ENCODE results near the gene SNAP91. TPM values are rescaled to one million over a fixed set of nuclear protein-coding genes. Genes with fewer than 3 reads are reported as not detected.

The SNAP91 gene
- polyA plus RNA-seq, 1 donor from 2014 or later: 88.6 TPM

DNA sequence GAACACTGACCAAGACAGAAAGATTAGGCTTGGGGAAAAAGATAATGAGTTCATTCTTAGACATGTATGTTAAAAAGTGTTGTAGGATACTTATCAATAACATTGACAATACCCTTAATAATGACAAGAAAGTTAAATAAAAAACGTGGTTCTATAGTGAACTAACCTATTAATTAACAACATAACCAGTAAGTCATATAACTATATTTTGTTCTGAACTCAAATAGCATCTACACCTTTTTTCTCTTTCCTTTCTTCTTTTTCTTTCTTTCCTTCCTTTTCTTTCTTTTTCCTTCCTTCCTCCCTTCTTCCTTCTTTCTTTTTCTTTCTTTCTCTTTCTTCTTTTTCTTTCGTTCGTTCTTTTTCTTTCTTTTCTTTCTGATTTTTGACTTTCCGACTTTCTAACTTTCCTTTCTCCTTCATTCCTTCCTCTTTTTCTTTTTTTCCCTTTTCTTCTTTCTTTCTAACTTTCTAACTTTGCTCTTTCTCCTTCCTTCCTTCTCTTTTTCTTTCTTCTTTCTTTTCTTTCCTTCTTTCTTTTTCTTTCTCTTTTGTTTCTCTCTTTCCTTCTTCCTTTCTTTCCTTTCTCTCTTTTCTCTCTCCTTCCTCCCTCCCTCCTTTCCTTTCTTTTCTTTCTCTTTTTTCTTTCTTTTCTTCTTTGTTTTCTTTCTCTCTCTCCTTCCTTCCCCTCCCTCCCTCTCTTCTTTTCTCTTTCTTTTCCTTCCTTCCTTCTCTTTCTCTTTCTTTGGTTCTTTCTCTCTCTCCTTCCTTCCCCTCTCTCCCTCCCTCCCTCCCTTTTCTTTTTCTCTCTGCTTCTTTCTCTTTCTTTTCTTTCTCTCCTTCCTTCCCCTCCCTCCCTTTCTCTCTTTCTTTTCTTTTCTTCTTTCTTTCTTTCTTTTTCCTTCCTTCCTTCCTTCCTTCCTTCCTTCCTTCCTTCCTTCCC is 172.0 kb downstream of the SNAP91 start:
- Histone ChIP-seq H4K20me1 (ENCODE audit: insufficient read depth) (no peaks in the 10 kb centered on the region), H3K36me3 (ENCODE audit: insufficient read depth, low read length) (no peaks in the 10 kb centered on the region), H3K4me2 (ENCODE audit: low read length) (no peak overlapping the region), H3K9me2 (ENCODE audit: insufficient read depth, low read length) (no peaks in the 10 kb centered on the region), H3K9ac (ENCODE audit: low read length) (no peak overlapping the region), H3K79me2 (replicated peaks; ENCODE audit: insufficient read depth, low read length) (no peaks in the 10 kb centered on the region), H2AFZ (ENCODE audit: low read depth, low read length) (no peak overlapping the region), H3K27ac (ENCODE audit: low read length) (no peak overlapping the region), H3K4me3 (ENCODE audit: low read length) (no peak overlapping the region), H3K9me3 (ENCODE audit: low read length) (no peaks in the 10 kb centered on the region), H3K27me3 (ENCODE audit: insufficient read depth, low read depth, low read length) (no peaks in the 10 kb centered on the region), H3F3A (ENCODE audit: insufficient read depth, low read length, poor library complexity, severe bottlenecking) (no peaks in the 10 kb centered on the region)
- no peak for TF ChIP-seq MXI1 (conservative IDR thresholded peaks at IDR 0.05; ENCODE audit: poor library complexity, severe bottlenecking)
- no peak for TF ChIP-seq EP300 (conservative IDR thresholded peaks at IDR 0.05; ENCODE audit: poor library complexity, severe bottlenecking)
- no peak for TF ChIP-seq RAD21 (conservative IDR thresholded peaks at IDR 0.05)
- TF ChIP-seq TAF1 (IDR thresholded peaks at IDR 0.05; ENCODE audit: low read depth): no peak
- TF ChIP-seq, protein P1, sequence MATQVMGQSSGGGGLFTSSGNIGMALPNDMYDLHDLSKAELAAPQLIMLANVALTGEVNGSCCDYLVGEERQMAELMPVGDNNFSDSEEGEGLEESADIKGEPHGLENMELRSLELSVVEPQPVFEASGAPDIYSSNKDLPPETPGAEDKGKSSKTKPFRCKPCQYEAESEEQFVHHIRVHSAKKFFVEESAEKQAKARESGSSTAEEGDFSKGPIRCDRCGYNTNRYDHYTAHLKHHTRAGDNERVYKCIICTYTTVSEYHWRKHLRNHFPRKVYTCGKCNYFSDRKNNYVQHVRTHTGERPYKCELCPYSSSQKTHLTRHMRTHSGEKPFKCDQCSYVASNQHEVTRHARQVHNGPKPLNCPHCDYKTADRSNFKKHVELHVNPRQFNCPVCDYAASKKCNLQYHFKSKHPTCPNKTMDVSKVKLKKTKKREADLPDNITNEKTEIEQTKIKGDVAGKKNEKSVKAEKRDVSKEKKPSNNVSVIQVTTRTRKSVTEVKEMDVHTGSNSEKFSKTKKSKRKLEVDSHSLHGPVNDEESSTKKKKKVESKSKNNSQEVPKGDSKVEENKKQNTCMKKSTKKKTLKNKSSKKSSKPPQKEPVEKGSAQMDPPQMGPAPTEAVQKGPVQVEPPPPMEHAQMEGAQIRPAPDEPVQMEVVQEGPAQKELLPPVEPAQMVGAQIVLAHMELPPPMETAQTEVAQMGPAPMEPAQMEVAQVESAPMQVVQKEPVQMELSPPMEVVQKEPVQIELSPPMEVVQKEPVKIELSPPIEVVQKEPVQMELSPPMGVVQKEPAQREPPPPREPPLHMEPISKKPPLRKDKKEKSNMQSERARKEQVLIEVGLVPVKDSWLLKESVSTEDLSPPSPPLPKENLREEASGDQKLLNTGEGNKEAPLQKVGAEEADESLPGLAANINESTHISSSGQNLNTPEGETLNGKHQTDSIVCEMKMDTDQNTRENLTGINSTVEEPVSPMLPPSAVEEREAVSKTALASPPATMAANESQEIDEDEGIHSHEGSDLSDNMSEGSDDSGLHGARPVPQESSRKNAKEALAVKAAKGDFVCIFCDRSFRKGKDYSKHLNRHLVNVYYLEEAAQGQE (IDR thresholded peaks at IDR 0.05; ENCODE audit: borderline replicate concordance): no peak
- no peak for TF ChIP-seq SMC3 (conservative IDR thresholded peaks at IDR 0.05; ENCODE audit: poor library complexity)
- TF ChIP-seq, protein P2, sequence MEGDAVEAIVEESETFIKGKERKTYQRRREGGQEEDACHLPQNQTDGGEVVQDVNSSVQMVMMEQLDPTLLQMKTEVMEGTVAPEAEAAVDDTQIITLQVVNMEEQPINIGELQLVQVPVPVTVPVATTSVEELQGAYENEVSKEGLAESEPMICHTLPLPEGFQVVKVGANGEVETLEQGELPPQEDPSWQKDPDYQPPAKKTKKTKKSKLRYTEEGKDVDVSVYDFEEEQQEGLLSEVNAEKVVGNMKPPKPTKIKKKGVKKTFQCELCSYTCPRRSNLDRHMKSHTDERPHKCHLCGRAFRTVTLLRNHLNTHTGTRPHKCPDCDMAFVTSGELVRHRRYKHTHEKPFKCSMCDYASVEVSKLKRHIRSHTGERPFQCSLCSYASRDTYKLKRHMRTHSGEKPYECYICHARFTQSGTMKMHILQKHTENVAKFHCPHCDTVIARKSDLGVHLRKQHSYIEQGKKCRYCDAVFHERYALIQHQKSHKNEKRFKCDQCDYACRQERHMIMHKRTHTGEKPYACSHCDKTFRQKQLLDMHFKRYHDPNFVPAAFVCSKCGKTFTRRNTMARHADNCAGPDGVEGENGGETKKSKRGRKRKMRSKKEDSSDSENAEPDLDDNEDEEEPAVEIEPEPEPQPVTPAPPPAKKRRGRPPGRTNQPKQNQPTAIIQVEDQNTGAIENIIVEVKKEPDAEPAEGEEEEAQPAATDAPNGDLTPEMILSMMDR (IDR thresholded peaks at IDR 0.05; ENCODE audit: poor library complexity, severe bottlenecking): no peak
- peak; percentile 26 for TF ChIP-seq EZH2 (IDR thresholded peaks at IDR 0.05; ENCODE audit: borderline replicate concordance, insufficient read depth, low read length, poor library complexity, severe bottlenecking)

DNA sequence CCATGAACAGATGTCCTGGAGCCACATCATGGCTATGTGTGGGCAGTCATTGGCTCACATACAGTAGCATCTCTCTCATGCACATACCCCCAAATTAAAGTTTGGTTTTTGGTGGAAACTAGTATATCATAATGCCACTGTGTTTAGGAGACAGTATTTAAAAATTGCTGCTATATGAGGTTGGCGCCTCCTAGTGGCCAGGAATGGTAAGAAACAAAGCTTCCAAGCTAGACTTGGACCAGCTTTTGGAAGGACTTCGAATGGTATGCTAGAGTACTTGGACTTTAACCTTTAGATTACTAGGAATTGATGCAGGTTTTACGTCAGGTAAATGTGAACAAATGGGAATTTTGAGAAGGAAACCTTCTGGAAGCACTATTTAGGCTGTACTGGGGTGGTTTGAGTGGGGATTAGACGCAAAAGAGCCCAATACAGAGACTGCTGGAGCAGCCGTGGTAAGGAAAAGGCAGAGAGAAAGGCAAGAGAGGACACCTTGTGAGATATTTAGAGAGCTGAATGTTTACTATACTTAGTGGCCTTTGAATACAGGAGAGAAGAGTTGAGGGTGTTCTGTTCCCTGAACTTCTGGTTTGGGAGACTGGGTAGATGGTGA is 172.8 kb downstream of the SNAP91 start:
- TF ChIP-seq, protein P2 (IDR thresholded peaks at IDR 0.05; ENCODE audit: poor library complexity, severe bottlenecking): peak; percentile 19
- TF ChIP-seq, protein P1 (IDR thresholded peaks at IDR 0.05; ENCODE audit: borderline replicate concordance): no peak

More for the DNA sequence above, 172.8 kb downstream of the SNAP91 start:
- no peaks in the 10 kb centered on the region for H3K27me3 ChIP-seq (ENCODE audit: insufficient read depth, low read depth, low read length)
- H3K9me2 ChIP-seq (ENCODE audit: insufficient read depth, low read length): no peaks in the 10 kb centered on the region
- H3K27ac ChIP-seq (ENCODE audit: low read length): no peak overlapping the region
- H3K36me3 ChIP-seq (ENCODE audit: insufficient read depth, low read length): no peaks in the 10 kb centered on the region
- H3F3A ChIP-seq (ENCODE audit: insufficient read depth, low read length, poor library complexity, severe bottlenecking): no peaks in the 10 kb centered on the region
- H3K9me3 ChIP-seq (ENCODE audit: low read length): no peaks in the 10 kb centered on the region
- no peak overlapping the region for H2AFZ ChIP-seq (ENCODE audit: low read depth, low read length)
- H3K79me2 ChIP-seq (replicated peaks; ENCODE audit: insufficient read depth, low read length): no peaks in the 10 kb centered on the region
- H3K4me2 ChIP-seq (ENCODE audit: low read length): no peak overlapping the region
- H3K4me3 ChIP-seq (ENCODE audit: low read length): no peak overlapping the region
- no peaks in the 10 kb centered on the region for H4K20me1 ChIP-seq (ENCODE audit: insufficient read depth)
- H3K9ac ChIP-seq (ENCODE audit: low read length): no peak overlapping the region
